Type B pancreatic cell (in vitro differentiated cells): ENCODE data around the gene FIS1. TPM values are rescaled to one million over a fixed set of nuclear protein-coding genes. Genes with fewer than 3 reads are reported as not detected.

Experiments
- DNase-seq: peaks from one replicate; pipeline ENCODE4 v3.0.0; 2021; ENCODE audit warnings: mixed read lengths; ENCODE audit not compliant: unreplicated experiment; ENCODE audit errors: extremely low spot score
- H3K27ac Mint-ChIP-seq: 2 replicates; pipeline ENCODE4 v1.8.0; 2021; ENCODE audit warnings: mild to moderate bottlenecking, mixed read lengths
- H3K27me3 Mint-ChIP-seq: 2 replicates; pipeline ENCODE4 v1.8.0; 2021; ENCODE audit warnings: mixed read lengths
- H3K36me3 Mint-ChIP-seq: 2 replicates; pipeline ENCODE4 v1.8.0; 2021; ENCODE audit warnings: mixed read lengths
- H3K4me1 Mint-ChIP-seq: one replicate; pipeline ENCODE4 v1.8.0; 2021; ENCODE audit warnings: mixed read lengths; ENCODE audit not compliant: unreplicated experiment
- H3K4me3 Mint-ChIP-seq: 2 replicates; pipeline ENCODE4 v1.8.0; 2021; ENCODE audit warnings: mild to moderate bottlenecking, mixed read lengths
- H3K9me3 Mint-ChIP-seq: 2 replicates; pipeline ENCODE4 v1.8.0; 2021; ENCODE audit warnings: mixed read lengths
- CTCF ChIP-seq: fragments of 200-600 bp; sonication (generic); conservative IDR thresholded peaks from 2 replicates; pipeline ENCODE4 v1.5.0; 2021; ENCODE audit warnings: antibody characterized with exemption, mild to moderate bottlenecking
- total RNA-seq: library from RNA; stranded (reverse); gene quantifications from 2 replicates; pipeline ENCODE4 v1.2.1, GENCODE V29; 2021; ENCODE audit warnings: low replicate concordance

FIS1 gene
- total RNA-seq, 1 donor from 2014 or later = 110 TPM

- peaks cover 9% of the 10 kb centered on the region for H3K4me1 Mint-ChIP-seq
- H3K9me3 Mint-ChIP-seq = no peaks in the 10 kb centered on the region
- TF ChIP-seq CTCF = no peak
Measured at GRCh38 chr7:101235522-101235921, 9.4 kb downstream of the FIS1 start.

GRCh38 chr7:101235050-101235449 is 9.8 kb downstream of the FIS1 start:
- TF ChIP-seq CTCF = peak; percentile 56
- DNase-seq = no peak
- Mint-ChIP-seq H3K36me3 (no peaks in the 10 kb centered on the region), H3K4me1 (peaks cover 9% of the 10 kb centered on the region), H3K4me3 (peak overlapping the region; percentile 61), H3K27ac (no peak overlapping the region), H3K27me3 (no peaks in the 10 kb centered on the region), H3K9me3 (no peaks in the 10 kb centered on the region)

More at GRCh38 chr7:101235522-101235921, 9.4 kb downstream of the FIS1 start:
- Mint-ChIP-seq H3K27ac (no peak overlapping the region), H3K27me3 (no peaks in the 10 kb centered on the region), H3K4me3 (no peak overlapping the region), H3K36me3 (no peaks in the 10 kb centered on the region)
- no peak for DNase-seq

GRCh38 chr7:101234636-101235035 is 10.2 kb downstream of the FIS1 start:
- no peak for TF ChIP-seq CTCF
- no peaks in the 10 kb centered on the region for H3K27me3 Mint-ChIP-seq
- no peak overlapping the region for H3K27ac Mint-ChIP-seq
- DNase-seq = no peak
- no peaks in the 10 kb centered on the region for H3K36me3 Mint-ChIP-seq
- H3K4me1 Mint-ChIP-seq = peaks cover 9% of the 10 kb centered on the region
- peak overlapping the region; percentile 61 for H3K4me3 Mint-ChIP-seq
- no peaks in the 10 kb centered on the region for H3K9me3 Mint-ChIP-seq

GRCh38 chr7:101233907-101234547 is 10.9 kb downstream of the FIS1 start:
- Mint-ChIP-seq H3K9me3 (no peaks in the 10 kb centered on the region), H3K27ac (no peak overlapping the region), H3K4me3 (no peak overlapping the region), H3K4me1 (peaks cover 9% of the 10 kb centered on the region), H3K27me3 (no peaks in the 10 kb centered on the region), H3K36me3 (no peaks in the 10 kb centered on the region)
- DNase-seq = no peak
- TF ChIP-seq CTCF = no peak

- DNase-seq = no peak
- H3K27ac Mint-ChIP-seq = peak overlapping the region; percentile 42
Measured at GRCh38 chr7:101232141-101232850, 12.6 kb downstream of the FIS1 start.

More at GRCh38 chr7:101232141-101232850, 12.6 kb downstream of the FIS1 start:
- Mint-ChIP-seq H3K4me3 (peak overlapping the region; percentile 78), H3K9me3 (no peaks in the 10 kb centered on the region), H3K36me3 (no peaks in the 10 kb centered on the region), H3K27me3 (no peaks in the 10 kb centered on the region), H3K4me1 (peaks cover 9% of the 10 kb centered on the region)
- no peak for TF ChIP-seq CTCF
